Frontal cortex (tissue), 4 donors: ENCODE measurements around the gene U2AF1. TPM values are rescaled to one million over a fixed set of nuclear protein-coding genes. Genes with fewer than 3 reads are reported as not detected.
"Not testable (repeated sequence)": the region's sequence is repeated elsewhere in the genome, so short reads cannot be mapped to it uniquely, and the experiment has no call there.

Experiments used
- DNase-seq, 2 donors: peaks; one replicate each; pipeline ENCODE4 v3.0.0; 2012; ENCODE audit warnings: low spot score in 2 of 2
- FAIRE-seq: peaks from 2 replicates; lab custom pipeline; 2012; peaks lifted over from hg19 to GRCh38; lab: Jason Lieb, UNC
- total RNA-seq: library from RNA; depleted of rRNA; stranded (reverse); fragments of >200 nt; gene quantifications from one replicate; pipeline ENCODE4 v1.2.3, GENCODE V29; 2014
- donor health status: control.
- donor health status: control.
- donor health status: control.

U2AF1 gene, protein sequence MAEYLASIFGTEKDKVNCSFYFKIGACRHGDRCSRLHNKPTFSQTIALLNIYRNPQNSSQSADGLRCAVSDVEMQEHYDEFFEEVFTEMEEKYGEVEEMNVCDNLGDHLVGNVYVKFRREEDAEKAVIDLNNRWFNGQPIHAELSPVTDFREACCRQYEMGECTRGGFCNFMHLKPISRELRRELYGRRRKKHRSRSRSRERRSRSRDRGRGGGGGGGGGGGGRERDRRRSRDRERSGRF
- total RNA-seq, result 21.2 TPM

DNA sequence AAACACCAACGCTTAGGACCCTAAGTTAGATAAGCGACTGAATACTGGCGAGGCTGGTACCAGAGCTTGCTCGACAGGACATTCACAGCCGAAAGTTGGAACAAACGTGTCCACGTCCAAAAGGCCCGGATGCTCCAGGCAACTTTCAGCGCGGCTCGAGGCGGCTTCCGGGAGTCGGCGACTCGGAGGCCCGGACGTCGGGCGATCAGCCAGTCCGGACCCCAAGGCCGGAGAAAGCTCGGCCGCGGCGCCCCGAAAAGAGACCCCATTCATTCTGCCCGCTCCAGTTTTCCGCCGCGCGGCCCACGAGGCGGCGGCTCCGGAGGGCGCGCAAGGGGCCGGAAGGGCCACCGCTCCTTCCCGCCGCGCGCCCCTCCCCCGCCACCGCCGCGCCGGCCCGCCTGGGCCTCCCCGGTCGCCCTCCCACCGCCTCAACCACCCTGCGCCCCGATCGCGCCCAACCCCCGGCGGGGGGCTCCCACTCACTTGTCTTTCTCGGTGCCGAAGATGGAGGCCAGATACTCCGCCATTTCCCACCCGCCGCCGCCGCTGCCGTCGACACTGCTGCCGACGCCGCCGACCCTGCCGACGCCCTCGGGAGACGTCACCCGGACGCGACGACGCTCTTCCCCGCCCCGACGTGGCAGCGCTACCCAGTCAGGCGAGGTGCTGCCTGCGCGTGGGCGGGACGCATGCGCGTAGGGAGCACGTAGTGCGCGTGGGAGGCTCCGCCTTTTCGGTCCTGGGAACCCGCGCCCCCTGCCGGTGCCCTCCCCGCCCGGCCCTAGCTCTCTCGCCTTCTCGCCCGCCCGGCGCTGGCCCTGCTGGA is at the start of gene U2AF1:
U2AF1 (minus strand) TSS at position 606 of the 829 bp plus-strand sequence; CDS start at position 530, 76 bp downstream.
- FAIRE-seq, DNase-seq: not testable (repeated sequence)

DNA sequence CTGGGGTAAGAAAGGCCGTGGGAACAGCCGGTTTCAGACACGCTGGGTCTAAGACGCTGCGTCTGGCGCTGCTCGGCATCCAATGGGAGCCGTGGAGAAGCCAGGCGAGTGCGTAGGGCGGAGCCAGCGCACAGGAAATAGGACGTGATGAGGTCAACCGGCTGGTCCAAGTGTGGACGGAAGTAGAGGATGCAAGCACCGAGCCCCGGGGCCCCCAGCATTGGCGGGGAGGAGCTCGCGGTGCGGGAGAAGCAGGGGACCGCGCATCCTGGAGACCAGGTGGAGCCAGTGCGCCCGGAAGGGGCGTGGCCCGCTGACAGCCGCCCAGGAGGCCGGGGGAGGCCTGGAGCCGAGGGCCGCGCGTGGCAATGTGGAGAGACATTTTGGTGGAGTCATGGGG is 46.2 kb upstream of the U2AF1 start:
- FAIRE-seq, DNase-seq: not testable (repeated sequence)

DNA sequence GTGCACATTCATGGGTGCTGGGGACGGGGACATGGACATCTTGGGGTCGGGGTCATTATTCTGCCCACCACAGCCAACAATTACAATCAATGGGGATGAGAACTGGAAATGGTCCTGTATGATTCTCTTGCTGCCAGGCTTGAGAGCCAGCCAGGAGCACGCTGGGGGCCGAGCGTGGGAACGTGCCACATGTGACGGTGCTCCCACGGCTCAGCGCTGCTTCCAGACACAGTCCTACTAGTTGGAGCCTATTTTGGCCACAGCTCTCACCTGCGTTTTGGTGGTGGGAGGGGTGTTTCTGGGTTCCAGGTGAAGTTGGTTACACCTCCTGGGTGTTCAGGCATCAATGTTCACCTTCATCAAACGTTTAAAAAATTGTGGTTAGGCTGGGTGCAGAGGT is 42.0 kb upstream of the U2AF1 start:
- not testable (repeated sequence) for DNase-seq

DNA sequence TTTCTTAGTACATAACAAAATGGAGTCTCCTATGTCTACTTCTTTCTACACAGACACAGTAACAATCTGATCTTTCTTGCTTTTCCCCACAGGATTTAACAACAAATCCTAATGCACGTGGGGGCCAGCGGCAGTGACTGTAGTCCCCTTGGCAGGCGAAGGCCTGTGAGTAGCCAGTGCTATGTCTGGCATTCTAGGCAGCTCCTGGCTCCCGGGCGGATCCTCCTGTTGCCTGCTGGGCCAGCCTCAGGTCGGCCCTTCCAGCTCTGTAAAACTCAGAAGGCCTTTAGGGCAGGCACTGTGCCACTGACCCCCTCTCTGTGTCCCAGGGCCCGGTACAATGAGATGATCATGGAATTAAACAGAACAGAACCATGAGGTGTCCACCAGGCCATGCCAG is 40.6 kb upstream of the U2AF1 start:
- not testable (repeated sequence) for DNase-seq, FAIRE-seq

More for the DNA sequence above, 42.0 kb upstream of the U2AF1 start:
- not testable (repeated sequence) for FAIRE-seq

DNA sequence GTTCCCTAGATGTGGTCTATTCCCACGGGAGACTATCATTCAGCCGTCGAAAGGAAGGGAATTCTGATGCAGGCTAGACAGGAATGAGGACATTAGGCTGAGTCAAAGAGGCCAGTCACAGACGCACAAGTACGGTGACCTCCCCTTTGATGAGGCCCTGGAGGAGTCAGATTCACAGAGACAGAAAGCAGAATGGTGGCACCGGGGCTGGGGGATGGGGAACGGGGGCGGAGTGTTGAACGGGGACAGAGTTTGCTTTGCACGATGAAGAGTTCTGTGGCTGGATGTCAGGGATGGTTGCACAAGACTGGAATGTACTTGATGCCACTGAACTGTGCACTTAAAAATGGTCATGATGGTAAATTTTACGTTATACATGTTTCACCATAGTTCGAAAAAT is 39.3 kb upstream of the U2AF1 start:
- not testable (repeated sequence) for FAIRE-seq, DNase-seq

DNA sequence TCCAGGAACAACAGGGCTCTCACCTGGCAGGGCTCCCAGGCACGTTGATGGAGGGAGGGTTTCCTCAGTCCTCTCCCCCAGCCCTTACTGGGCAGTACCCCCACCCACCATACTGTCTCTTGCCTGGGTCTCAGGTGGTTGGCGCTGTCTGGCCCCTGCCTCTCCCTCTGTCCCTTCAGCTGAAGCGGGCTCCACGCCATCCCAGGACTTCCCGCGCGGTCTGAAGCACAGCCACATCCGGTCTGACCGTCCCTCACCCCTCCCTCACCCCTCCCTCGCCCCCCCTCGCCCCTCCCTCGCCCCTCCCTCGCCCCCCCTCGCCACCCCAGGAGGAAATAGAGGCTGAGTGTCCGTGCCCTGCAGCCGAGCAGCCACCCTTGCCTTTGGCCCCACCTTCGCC is 34.0 kb upstream of the U2AF1 start:
- not testable (repeated sequence) for FAIRE-seq, DNase-seq

DNA sequence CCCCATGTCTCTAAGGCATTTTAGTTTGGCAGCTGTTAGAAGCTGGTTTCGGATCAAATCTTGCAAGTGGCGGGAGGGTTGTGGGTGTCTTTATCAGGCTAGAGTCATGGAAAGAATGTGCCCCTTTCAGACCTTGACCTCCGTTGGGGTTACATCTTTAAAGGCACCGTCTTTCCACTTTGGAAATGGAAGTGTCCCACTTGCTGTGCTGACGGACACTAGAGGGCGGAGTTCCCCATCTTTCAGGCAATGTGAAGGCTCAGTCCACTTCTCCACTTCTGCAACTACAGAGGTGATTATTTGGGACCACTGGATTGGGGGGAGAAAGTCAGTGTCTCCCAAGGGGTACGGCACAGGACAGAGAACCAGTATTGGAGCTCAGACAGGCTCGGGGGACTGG is 31.6 kb upstream of the U2AF1 start:
- not testable (repeated sequence) for DNase-seq, FAIRE-seq

DNA sequence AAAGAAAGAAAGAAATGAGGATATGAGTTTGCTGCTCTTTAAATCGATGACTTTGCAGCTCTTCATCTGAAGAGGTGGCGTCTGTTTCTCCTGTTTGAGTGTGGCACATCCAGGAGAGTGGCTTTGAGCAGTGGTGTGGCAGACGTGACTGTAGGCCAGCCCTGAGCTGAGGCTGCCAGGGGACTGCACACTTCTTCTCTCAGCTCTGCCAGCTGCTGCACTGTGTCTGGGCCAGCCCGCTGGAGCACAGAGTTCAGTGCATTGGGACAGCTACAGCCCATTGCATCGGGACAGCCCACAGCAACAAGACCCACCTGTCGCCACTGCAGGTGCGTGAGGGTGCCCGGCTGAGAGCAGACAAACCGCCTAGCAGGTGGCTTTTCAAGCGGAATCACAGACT is 27.1 kb upstream of the U2AF1 start:
- not testable (repeated sequence) for FAIRE-seq, DNase-seq

DNA sequence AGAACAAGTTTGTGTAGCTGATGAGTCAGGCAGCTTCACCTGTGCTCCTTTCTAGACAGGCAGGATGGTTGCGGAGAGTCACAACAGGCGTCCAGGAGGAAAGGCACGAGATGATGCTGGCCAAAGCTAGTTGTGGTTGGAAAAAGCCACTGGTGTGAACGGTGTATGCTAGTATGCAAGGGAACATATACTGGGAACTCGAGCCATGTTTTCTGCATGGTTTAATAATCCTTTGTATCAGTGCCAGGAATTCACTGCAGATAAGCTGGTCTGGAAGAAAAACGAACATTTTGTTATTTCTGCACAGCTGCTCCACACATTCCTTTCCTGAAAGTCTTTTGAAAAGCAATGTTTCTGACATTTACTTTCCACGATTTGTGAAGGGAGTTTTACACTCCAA is 22.7 kb upstream of the U2AF1 start:
- DNase-seq, FAIRE-seq: not testable (repeated sequence)

DNA sequence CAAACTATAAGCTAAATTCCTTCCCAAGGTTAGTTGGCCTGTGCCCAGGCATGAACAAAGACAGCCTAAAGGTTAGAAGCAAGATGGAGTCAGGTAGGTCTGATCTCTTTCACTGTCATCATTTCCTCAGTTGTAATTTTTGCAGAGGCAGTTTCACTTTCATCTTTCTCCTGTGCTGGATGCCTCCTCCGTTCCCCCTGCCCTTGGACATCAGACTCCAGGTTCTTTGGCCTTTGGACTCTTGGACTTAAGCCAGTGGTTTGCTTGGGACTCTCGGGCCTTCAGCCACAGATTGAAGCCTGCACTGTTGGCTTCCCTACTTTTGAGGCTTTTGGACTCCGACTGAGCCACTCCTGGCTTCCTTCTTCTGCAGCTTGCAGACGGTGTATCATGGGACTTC is 8.6 kb upstream of the U2AF1 start:
- DNase-seq, FAIRE-seq: not testable (repeated sequence)

DNA sequence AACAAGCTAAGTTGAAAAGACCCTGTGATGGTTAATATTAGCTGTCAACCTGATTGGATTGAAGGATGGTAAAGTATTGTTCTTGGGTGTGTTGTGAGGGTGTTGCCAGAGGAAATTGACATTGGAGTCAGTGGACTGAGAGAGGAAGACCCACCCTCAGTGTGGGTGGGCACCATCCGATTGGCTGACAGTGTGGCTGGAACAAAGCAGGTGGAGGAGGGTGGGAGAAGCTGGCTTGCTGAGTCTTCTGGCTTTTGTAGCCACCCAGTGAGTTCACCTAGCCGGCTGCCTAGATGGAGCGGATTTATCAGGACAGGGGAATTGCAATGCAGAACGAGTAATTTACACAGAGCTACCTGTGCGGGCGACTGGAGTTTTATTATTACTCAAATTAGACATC is 7.1 kb upstream of the U2AF1 start:
- not testable (repeated sequence) for FAIRE-seq, DNase-seq

DNA sequence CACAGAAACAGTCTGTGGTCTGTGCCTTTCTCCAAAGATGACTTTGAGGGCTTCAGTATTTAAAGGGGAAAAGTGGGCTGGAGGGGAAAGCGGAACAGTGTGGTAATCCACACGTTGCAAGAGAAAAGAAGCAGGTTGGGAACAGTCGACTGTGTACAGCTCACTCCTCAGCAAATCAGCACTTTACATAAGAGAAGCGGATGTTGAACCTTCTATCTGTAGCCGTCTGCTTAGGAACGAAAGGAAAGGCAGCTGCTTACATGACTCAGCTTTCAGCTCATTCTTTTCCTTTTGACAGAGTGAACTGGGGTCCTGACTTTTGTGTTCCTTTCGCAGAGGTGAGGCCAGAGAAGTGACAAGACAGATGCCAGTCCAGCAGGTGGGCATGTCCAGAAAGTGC is 1.6 kb upstream of the U2AF1 start:
- not testable (repeated sequence) for FAIRE-seq, DNase-seq

DNA sequence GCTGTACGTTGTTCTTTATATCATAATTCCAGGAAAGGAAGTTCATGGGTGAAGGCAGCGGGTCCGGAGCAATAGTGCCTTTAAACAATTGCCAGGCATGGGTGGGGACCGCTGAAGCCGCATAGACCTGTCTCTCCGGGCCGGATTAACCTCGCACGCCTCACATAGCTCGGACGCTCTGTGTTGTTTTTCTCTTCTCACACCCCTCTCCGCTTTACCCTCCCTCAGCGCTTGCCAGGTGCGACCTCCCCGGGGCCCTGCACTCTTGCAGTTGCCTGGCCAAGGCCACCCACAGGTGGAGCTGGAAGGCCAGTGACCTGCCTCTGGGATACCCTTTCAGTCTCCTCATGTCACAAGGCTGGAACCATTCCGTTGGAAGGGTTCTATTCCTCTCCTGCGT is 807 bp upstream of the U2AF1 start:
- not testable (repeated sequence) for FAIRE-seq, DNase-seq

DNA sequence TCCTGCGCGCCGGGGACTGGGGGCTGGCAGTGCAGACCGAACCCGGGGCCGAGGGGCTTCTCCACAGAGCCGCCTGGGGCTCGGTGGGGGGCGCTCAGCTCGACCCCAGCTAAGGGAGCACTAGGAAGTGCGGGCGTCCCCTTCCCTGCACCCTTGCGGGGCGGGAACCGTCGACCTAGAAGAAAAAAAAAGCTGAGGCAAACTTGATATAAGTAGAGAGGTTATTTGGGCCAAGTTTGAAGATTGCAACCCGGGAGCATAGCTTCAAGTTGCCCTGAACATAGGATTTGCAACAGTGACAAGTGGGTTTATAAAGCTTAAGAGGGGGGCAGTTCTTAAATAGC is 396 bp upstream of the U2AF1 start:
- FAIRE-seq, DNase-seq: not testable (repeated sequence)

DNA sequence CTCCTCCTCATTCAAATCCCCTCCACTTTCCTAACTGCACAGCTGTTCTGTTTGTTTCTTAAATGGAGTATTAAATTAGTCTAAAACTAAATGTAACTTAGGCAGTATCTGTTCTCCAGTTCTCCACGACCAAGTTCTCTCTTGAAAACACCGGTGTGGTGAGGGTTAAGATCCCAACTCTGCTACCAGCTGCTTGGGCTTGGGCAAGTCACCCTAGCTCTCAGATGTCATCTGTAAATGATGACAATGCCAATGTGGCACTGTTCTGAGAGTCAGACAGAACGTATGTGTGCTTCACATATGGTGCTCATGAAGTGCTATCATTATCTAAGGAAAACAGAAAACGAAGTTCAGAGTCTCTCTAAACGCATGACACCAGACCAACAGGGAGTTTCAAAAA is 2.7 kb downstream of the U2AF1 start:
- DNase-seq, FAIRE-seq: not testable (repeated sequence)

DNA sequence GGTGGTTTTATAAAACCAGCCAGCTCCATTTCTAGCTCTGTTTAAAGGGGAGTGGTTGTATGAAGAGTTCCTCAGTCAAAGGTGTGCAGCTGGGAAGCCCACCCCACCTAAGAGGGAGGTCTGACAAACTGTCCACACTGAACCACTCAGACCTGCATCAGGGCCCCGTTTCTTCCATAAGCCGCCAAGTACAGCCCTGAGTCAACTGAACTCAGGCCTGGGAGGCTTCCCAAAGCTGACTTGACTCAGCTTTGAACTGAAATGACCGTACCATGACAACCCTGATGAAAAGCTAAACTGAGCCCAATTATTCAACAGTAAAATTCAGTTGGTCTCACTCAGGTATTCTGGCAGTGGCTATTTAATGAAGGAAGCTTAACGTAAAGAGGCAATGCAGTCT is 5.1 kb downstream of the U2AF1 start:
- not testable (repeated sequence) for FAIRE-seq

DNA sequence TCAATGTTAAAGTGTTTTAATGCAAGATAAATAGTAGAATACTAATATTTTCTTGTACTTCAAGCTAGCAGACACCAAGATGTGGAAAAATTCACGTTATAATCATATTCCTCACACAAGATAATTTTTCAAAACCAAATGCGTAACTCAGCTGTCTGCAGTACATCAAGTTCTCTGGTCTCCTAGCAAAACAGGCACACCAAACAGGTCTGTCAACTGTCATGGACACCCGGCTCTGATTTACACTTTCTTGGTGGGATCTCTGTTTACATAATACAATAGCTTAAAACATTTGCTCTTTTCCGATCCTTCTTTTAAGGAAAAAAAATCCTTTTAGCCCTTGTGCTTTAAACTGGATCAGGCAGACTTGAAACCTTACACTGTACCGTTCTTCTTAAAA is 5.7 kb downstream of the U2AF1 start:
- not testable (repeated sequence) for FAIRE-seq, DNase-seq

More for the DNA sequence above, 5.1 kb downstream of the U2AF1 start:
- not testable (repeated sequence) for DNase-seq

DNA sequence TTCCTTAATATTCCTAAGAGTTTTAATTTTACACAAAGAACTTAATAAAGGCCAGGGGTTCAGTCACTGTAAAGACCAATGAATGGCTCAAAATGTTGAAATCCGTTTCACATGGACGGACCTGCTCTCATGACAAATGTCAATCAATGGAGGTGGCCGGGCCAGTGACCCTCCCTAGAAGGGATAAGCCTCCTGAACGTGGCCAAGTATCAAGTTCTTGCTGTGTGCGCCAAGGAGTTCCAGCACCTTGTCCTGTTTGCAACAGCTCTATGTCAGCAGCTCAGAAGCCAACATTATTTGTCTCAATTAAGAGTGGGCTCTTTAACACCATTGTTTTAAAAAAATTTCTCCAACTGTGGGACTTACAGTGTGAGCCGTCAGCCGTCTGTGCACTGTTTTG is 6.4 kb downstream of the U2AF1 start:
- DNase-seq, FAIRE-seq: not testable (repeated sequence)

DNA sequence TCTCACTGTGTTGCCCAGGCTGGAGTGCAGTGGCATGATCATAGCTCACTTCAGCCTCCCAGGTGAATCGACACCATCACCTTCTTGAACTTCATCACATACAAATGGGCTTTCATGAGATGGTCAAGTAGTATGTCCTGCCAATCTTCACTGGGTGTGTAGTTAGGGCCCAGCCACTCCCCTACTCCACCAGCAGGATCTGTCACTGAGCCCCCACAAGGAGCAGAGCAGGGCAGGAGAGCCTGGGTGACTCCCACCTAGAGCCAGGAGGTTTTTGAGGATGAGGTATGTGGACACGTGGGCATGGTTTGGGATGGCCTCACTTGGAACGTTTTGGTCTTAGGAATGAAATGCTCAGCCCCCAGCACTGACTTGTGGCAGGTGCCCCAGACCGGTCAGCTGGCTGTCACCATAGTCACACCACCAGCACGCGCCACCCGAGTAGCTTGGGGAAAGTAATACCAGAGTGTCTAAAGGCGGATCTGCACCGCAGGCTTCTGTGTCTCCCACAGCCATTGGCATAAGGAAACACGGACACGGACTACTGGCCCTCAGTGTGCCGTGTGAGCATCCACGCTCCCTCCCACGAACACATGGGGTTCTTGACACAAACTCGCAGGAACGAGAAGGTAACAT is 15.3 kb downstream of the U2AF1 start:
- DNase-seq, FAIRE-seq: not testable (repeated sequence)

DNA sequence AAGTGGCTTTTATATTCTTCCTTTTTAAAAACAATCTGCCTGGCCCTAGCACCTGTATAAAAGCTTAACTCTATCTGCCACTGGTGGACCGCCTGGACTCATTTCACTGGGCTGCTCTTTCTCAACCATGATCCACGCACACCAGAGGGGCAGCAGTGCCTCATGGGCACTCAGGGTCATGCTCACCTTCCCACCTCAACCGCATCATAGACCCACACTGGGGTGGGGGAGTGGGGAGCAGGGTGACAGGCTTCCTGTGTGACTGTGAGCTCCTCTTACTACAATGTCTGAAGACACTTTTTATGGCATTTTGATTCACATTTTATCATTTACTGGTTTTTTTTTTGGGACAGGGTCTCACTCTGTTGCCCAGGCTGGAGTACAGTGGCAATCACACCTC is 16.4 kb downstream of the U2AF1 start:
- DNase-seq, FAIRE-seq: not testable (repeated sequence)
